Body of pancreas (tissue), 4 donors: ENCODE measurements around the gene PPP1R3A. TPM values are rescaled to one million over a fixed set of nuclear protein-coding genes. Genes with fewer than 3 reads are reported as not detected.

Experiments
- ATAC-seq: fragments of 150-250 bp; one replicate; pipeline ENCODE4 v1.9.1; 2016
- DNase-seq, 4 donors: peaks; one replicate each; pipeline ENCODE4 v3.0.0-alpha.2; 2019
- H3K27ac ChIP-seq, 4 donors: fragments of 200-600 bp; sonication (generic); 1 replicate in 3 of 4; 2 replicates in 1 of 4; pipeline versions ENCODE4 v1.5.1 to v1.6.1; 2016 to 2019; ENCODE audit warnings: mild to moderate bottlenecking in 1 of 4, mixed read lengths in 1 of 4, moderate library complexity in 1 of 4
- H3K27me3 ChIP-seq, 2 donors: fragments of 200-600 bp; sonication (generic); one replicate each; pipeline ENCODE4 v1.6.0; 2016; ENCODE audit warnings: mild to moderate bottlenecking in 1 of 2
- H3K36me3 ChIP-seq, 2 donors: fragments of 200-600 bp; sonication (generic); replicated peaks in 1 of 2; 2 replicates each; pipeline ENCODE4 v1.5.1; 2016; ENCODE audit warnings: low read depth in 2 of 2; ENCODE audit not compliant: insufficient read depth in 1 of 2
- H3K4me1 ChIP-seq: fragments of 200-600 bp; sonication (generic); one replicate; pipeline ENCODE4 v1.6.0; 2016
- H3K4me3 ChIP-seq, 2 donors: fragments of 200-600 bp; sonication (generic); 1 replicate in 1 of 2; 2 replicates in 1 of 2; pipeline ENCODE4 v1.5.1; 2016 to 2019
- H3K9me3 ChIP-seq, 3 donors: fragments of 200-600 bp; sonication (generic); 1 replicate in 2 of 3; 2 replicates in 1 of 3; pipeline ENCODE4 v1.5.1; 2016
- CTCF ChIP-seq, 7 experiments: fragments of 450-650 bp in 4 of 7; fragments of 200-600 bp in 3 of 7; sonication (generic) in 3 of 7; IDR thresholded peaks; one replicate each; pipeline ENCODE4 v1.5.1; 2016 to 2019; ENCODE audit warnings: antibody characterized with exemption in 7 of 7
- POLR2A ChIP-seq, 3 donors: fragments of 450-650 bp; IDR thresholded peaks; one replicate each; pipeline ENCODE4 v1.6.1; 2016; ENCODE audit warnings: antibody characterized with exemption in 3 of 3, mild to moderate bottlenecking in 2 of 3
- WGBS, 2 donors: methylation state at CpG; one replicate each; pipeline ENCODE4 v1.1.5; 2017; 5-methylcytosine and 5-hydroxymethylcytosine counted together
- intact Hi-C: fragments of 100-400 bp; cut with DNase I; formaldehyde crosslinking; loops from one replicate; pipeline ENCODE4 v1.15.1; 2023
- total RNA-seq, 2 donors: library from RNA; depleted of rRNA; stranded (reverse); fragments of >200 nt; gene quantifications; one replicate each; pipeline ENCODE4 v1.1.0, GENCODE V29; 2016

PPP1R3A gene
- total RNA-seq, 2 donors from 2014 or later = not detected

GRCh38 chr7:113922049-113922448, 3.2 kb upstream of the PPP1R3A start:
- intact Hi-C loops = no loop called here
- Histone ChIP-seq H3K27me3 (no peaks in the 10 kb centered on the region), H3K27ac (no peak overlapping the region), H3K36me3 (no peaks in the 10 kb centered on the region), H3K4me3 (no peak overlapping the region), H3K4me1 (no peaks in the 10 kb centered on the region), H3K9me3 (no peaks in the 10 kb centered on the region)
- ATAC-seq (no peak), DNase-seq (no peak)
- TF ChIP-seq CTCF (IDR thresholded peaks at IDR 0.05) (no peak), POLR2A (IDR thresholded peaks at IDR 0.05) (no peak)
- WGBS, 2 donors = 64 to 67% methylated on average over 4 of the region's 4 CpGs

- no peak for TF ChIP-seq POLR2A (IDR thresholded peaks at IDR 0.05)
- no peak for TF ChIP-seq CTCF (IDR thresholded peaks at IDR 0.05)
- Histone ChIP-seq H3K4me1 (no peaks in the 10 kb centered on the region), H3K27me3 (no peaks in the 10 kb centered on the region), H3K27ac (no peak overlapping the region), H3K9me3 (no peaks in the 10 kb centered on the region), H3K36me3 (no peaks in the 10 kb centered on the region), H3K4me3 (no peak overlapping the region)
- intact Hi-C loops = no loop called here
- DNase-seq (no peak), ATAC-seq (no peak)
These were observed 2.6 kb upstream of the PPP1R3A start for GRCh38 chr7:113921363-113921762.

- intact Hi-C loops = no loop called here
- no peak for DNase-seq
- no peak for ATAC-seq
- Histone ChIP-seq H3K4me3 (no peak overlapping the region), H3K36me3 (no peaks in the 10 kb centered on the region), H3K9me3 (no peaks in the 10 kb centered on the region), H3K27ac (no peak overlapping the region), H3K27me3 (no peaks in the 10 kb centered on the region), H3K4me1 (no peaks in the 10 kb centered on the region)
- TF ChIP-seq CTCF (IDR thresholded peaks at IDR 0.05) (no peak), POLR2A (IDR thresholded peaks at IDR 0.05) (no peak)
- 6 to 16% methylated on average over 1 of the region's 1 CpG for WGBS, 2 donors
These were observed 969 bp downstream of the PPP1R3A start for GRCh38 chr7:113917840-113918239.

- intact Hi-C loops = no loop called here
- no peak for TF ChIP-seq CTCF (IDR thresholded peaks at IDR 0.05)
- TF ChIP-seq POLR2A (IDR thresholded peaks at IDR 0.05) = no peak
- ATAC-seq (no peak), DNase-seq (no peak)
- Histone ChIP-seq H3K27me3 (no peaks in the 10 kb centered on the region), H3K27ac (no peak overlapping the region), H3K4me3 (no peak overlapping the region), H3K9me3 (no peaks in the 10 kb centered on the region), H3K36me3 (no peaks in the 10 kb centered on the region), H3K4me1 (no peaks in the 10 kb centered on the region)
- 59 to 64% methylated on average over 2 of the region's 2 CpGs for WGBS, 2 donors
These were observed 2.9 kb downstream of the PPP1R3A start for GRCh38 chr7:113915956-113916355.

GRCh38 chr7:113912876-113913275, 5.9 kb downstream of the PPP1R3A start:
- Histone ChIP-seq H3K4me1 (no peaks in the 10 kb centered on the region), H3K27me3 (no peaks in the 10 kb centered on the region), H3K9me3 (no peaks in the 10 kb centered on the region), H3K4me3 (no peak overlapping the region), H3K36me3 (no peaks in the 10 kb centered on the region), H3K27ac (no peak overlapping the region)
- DNase-seq (no peak), ATAC-seq (no peak)
- no peak for TF ChIP-seq POLR2A (IDR thresholded peaks at IDR 0.05)
- no peak for TF ChIP-seq CTCF (IDR thresholded peaks at IDR 0.05)
- WGBS, 2 donors = 44 to 56% methylated on average over 6 of the region's 6 CpGs
- intact Hi-C loops = no loop called here
